GM23338 (cell line): ENCODE data around the gene DNASE2. TPM values are rescaled to one million over a fixed set of nuclear protein-coding genes. Genes with fewer than 3 reads are reported as not detected.

Experiments
- ATAC-seq: fragments of 200-7000 bp; cut with Tn5 transposase; 3 replicates; pipeline ENCODE4 v1.9.1; 2020
- DNase-seq: peaks from one replicate; pipeline ENCODE4 v3.0.0-alpha.2; 2015; ENCODE audit warnings: low spot score
- H2AFZ ChIP-seq: fragments of 200-600 bp; sonication (generic); 2 replicates; pipeline ENCODE4 v1.8.0; 2016; ENCODE audit warnings: antibody characterized with exemption, mild to moderate bottlenecking, moderate library complexity
- H3F3A ChIP-seq: fragments of 200-600 bp; sonication (generic); replicated peaks from 2 replicates; pipeline ENCODE4 v1.8.0; 2017; ENCODE audit warnings: antibody characterized with exemption, mixed run types, low read depth
- H3K27ac ChIP-seq: fragments of 200-600 bp; sonication (generic); 2 replicates; pipeline ENCODE4 v1.6.1; 2016; ENCODE audit warnings: low read depth
- H3K27me3 ChIP-seq: fragments of 200-600 bp; sonication (generic); 2 replicates; pipeline ENCODE4 v1.8.0; 2016; ENCODE audit warnings: mild to moderate bottlenecking, mixed run types, moderate library complexity; ENCODE audit not compliant: insufficient read depth
- H3K36me3 ChIP-seq: fragments of 200-600 bp; sonication (generic); 2 replicates; pipeline ENCODE4 v1.8.0; 2016; ENCODE audit warnings: mild to moderate bottlenecking; ENCODE audit not compliant: insufficient read depth
- H3K4me1 ChIP-seq: fragments of 200-600 bp; sonication (generic); 2 replicates; pipeline ENCODE4 v1.8.0; 2016; ENCODE audit warnings: mild to moderate bottlenecking, moderate library complexity; ENCODE audit not compliant: insufficient read depth
- H3K4me2 ChIP-seq: fragments of 200-600 bp; sonication (generic); 2 replicates; pipeline ENCODE4 v1.7.1; 2017; ENCODE audit warnings: mixed run types
- H3K4me3 ChIP-seq: fragments of 200-600 bp; sonication (generic); 2 replicates; pipeline ENCODE4 v1.6.1; 2016; ENCODE audit warnings: mixed run types
- H3K79me2 ChIP-seq: fragments of 200-600 bp; sonication (generic); replicated peaks from 2 replicates; pipeline ENCODE4 v1.8.0; 2017; ENCODE audit warnings: mild to moderate bottlenecking; ENCODE audit not compliant: insufficient read depth
- H3K9me2 ChIP-seq: fragments of 200-600 bp; sonication (generic); 2 replicates; pipeline ENCODE4 v1.8.0; 2017; ENCODE audit not compliant: insufficient read depth
- H4K20me1 ChIP-seq: fragments of 200-600 bp; sonication (generic); replicated peaks from 2 replicates; pipeline ENCODE4 v1.8.0; 2017; ENCODE audit warnings: mild to moderate bottlenecking; ENCODE audit not compliant: insufficient read depth
- H3K27ac Mint-ChIP-seq: 2 replicates; pipeline ENCODE4 v1.8.0; 2020; ENCODE audit warnings: inconsistent platforms, mild to moderate bottlenecking, moderate library complexity, mixed read lengths
- H3K27me3 Mint-ChIP-seq: 3 replicates; pipeline ENCODE4 v1.8.0; 2022; ENCODE audit warnings: low read depth, mild to moderate bottlenecking, moderate library complexity, mixed read lengths, inconsistent platforms; ENCODE audit not compliant: insufficient read depth, poor library complexity
- H3K36me3 Mint-ChIP-seq: 3 replicates; pipeline ENCODE4 v1.8.0; 2021; ENCODE audit warnings: low read depth, mild to moderate bottlenecking, inconsistent platforms, moderate library complexity, mixed read lengths
- H3K4me1 Mint-ChIP-seq: 3 replicates; pipeline ENCODE4 v1.8.0; 2020; ENCODE audit warnings: mild to moderate bottlenecking, inconsistent platforms, mixed read lengths
- H3K4me3 Mint-ChIP-seq: 3 replicates; pipeline ENCODE4 v1.8.0; 2021; ENCODE audit warnings: moderate library complexity, mild to moderate bottlenecking, inconsistent platforms, mixed read lengths
- H3K9me3 Mint-ChIP-seq: 3 replicates; pipeline ENCODE4 v1.8.0; 2020; ENCODE audit warnings: moderate library complexity, mild to moderate bottlenecking, inconsistent platforms, mixed read lengths
- EZH2 ChIP-seq: fragments of 200-600 bp; sonication (generic); IDR thresholded peaks from one replicate; pipeline ENCODE4 v1.8.0; 2017; ENCODE audit warnings: antibody characterized with exemption, mild to moderate bottlenecking, low read depth; ENCODE audit not compliant: unreplicated experiment
- EZH2phosphoT487 ChIP-seq: fragments of 200-600 bp; sonication (generic); IDR thresholded peaks from one replicate; pipeline ENCODE4 v1.8.1; 2018; ENCODE audit warnings: antibody characterized with exemption; ENCODE audit not compliant: unreplicated experiment
- JUNB ChIP-seq: IDR thresholded peaks from one replicate; pipeline ENCODE4 v1.6.1; 2016; ENCODE audit warnings: antibody characterized with exemption; ENCODE audit not compliant: unreplicated experiment
- polyA plus RNA-seq: library from polyadenylated mRNA; unstranded; fragments of >200 nt; fragmentation: Nextera tagmentation; extraction: Ambion mirVana; gene quantifications from 2 replicates; pipeline ENCODE4 v1.2.1, GENCODE V29; 2016
- total RNA-seq: library from RNA; depleted of rRNA; stranded (reverse); fragments of >200 nt; shearing (Covaris generic); gene quantifications from 2 replicates; pipeline ENCODE4 v1.2.3, GENCODE V29; 2014
- TF ChIP-seq, protein P1 (sequence below): fragments of 250-450 bp; sonication (Bioruptor Pico); IDR thresholded peaks from 2 replicates; pipeline ENCODE4 v1.5.0; 2020; ENCODE audit warnings: mild to moderate bottlenecking, moderate library complexity
- TF ChIP-seq, protein P2 (sequence below): IDR thresholded peaks from one replicate; pipeline ENCODE4 v1.6.1; 2018; ENCODE audit warnings: antibody characterized with exemption; ENCODE audit not compliant: unreplicated experiment

The DNASE2 gene
- total and polyA plus RNA-seq, 2 experiments from 2014 or later: 17.4 to 35.0 TPM

DNA sequence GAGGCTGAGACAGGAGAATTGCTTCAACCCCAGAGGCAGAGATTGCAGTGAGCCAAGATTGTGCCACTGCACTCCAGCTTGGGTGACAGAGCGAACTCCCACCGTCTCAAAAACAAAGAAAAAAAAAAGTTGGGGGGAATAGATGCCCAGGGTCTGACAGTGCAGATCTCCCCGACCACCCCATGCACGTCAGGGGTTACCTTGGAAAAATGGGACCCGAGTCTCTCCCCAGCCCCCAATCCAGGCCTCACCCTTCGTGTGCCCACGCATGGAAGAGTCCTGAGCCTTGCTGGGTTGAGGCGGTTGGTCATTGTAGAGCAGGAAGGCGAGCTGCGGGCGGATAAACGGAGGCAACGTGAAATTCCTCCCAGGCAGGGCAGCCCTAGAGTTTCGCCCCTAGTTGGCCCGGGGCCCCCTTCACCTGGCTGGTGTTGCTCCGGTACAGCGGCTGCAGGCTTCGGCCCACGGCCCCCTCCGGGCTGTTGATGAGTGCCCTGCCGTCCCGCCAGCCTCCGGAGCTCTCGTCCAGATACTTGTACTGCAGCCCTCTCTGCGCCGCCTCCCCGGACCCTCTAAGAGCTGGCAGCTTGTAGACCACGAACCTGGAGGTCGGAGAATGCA lies 588 bp downstream of the DNASE2 start (continued):
- TF ChIP-seq, protein P1, sequence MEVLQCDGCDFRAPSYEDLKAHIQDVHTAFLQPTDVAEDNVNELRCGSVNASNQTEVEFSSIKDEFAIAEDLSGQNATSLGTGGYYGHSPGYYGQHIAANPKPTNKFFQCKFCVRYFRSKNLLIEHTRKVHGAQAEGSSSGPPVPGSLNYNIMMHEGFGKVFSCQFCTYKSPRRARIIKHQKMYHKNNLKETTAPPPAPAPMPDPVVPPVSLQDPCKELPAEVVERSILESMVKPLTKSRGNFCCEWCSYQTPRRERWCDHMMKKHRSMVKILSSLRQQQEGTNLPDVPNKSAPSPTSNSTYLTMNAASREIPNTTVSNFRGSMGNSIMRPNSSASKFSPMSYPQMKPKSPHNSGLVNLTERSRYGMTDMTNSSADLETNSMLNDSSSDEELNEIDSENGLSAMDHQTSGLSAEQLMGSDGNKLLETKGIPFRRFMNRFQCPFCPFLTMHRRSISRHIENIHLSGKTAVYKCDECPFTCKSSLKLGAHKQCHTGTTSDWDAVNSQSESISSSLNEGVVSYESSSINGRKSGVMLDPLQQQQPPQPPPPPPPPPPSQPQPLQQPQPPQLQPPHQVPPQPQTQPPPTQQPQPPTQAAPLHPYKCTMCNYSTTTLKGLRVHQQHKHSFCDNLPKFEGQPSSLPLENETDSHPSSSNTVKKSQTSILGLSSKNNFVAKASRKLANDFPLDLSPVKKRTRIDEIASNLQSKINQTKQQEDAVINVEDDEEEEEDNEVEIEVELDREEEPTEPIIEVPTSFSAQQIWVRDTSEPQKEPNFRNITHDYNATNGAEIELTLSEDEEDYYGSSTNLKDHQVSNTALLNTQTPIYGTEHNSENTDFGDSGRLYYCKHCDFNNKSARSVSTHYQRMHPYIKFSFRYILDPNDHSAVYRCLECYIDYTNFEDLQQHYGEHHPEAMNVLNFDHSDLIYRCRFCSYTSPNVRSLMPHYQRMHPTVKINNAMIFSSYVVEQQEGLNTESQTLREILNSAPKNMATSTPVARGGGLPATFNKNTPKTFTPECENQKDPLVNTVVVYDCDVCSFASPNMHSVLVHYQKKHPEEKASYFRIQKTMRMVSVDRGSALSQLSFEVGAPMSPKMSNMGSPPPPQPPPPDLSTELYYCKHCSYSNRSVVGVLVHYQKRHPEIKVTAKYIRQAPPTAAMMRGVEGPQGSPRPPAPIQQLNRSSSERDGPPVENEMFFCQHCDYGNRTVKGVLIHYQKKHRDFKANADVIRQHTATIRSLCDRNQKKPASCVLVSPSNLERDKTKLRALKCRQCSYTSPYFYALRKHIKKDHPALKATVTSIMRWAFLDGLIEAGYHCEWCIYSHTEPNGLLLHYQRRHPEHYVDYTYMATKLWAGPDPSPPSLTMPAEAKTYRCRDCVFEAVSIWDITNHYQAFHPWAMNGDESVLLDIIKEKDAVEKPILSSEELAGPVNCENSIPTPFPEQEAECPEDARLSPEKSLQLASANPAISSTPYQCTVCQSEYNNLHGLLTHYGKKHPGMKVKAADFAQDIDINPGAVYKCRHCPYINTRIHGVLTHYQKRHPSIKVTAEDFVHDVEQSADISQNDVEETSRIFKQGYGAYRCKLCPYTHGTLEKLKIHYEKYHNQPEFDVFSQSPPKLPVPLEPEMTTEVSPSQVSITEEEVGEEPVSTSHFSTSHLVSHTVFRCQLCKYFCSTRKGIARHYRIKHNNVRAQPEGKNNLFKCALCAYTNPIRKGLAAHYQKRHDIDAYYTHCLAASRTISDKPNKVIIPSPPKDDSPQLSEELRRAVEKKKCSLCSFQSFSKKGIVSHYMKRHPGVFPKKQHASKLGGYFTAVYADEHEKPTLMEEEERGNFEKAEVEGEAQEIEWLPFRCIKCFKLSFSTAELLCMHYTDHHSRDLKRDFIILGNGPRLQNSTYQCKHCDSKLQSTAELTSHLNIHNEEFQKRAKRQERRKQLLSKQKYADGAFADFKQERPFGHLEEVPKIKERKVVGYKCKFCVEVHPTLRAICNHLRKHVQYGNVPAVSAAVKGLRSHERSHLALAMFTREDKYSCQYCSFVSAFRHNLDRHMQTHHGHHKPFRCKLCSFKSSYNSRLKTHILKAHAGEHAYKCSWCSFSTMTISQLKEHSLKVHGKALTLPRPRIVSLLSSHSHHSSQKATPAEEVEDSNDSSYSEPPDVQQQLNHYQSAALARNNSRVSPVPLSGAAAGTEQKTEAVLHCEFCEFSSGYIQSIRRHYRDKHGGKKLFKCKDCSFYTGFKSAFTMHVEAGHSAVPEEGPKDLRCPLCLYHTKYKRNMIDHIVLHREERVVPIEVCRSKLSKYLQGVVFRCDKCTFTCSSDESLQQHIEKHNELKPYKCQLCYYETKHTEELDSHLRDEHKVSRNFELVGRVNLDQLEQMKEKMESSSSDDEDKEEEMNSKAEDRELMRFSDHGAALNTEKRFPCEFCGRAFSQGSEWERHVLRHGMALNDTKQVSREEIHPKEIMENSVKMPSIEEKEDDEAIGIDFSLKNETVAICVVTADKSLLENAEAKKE: no peak
- TF ChIP-seq JUNB: no peak

DNA sequence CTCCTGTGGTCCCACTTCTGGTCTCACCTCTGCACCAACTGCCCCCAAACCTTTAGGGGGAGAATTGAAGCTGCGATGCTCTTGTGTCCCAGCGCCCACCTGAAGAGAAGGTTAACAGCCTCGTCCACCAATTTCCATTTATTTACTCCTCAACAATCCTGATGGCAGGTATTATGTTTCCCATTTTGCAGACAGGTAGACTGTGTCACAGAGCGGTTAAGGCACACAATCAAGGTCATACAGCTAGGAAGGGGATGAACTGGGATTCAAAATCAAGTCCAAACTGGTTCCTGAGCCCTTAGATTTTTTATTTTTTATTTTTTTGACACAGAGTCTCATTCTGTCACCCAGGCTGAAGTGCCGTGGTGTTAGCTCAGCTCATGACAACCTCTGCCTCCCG lies 6.2 kb downstream of the DNASE2 start:
- H3K4me2 ChIP-seq: no peak overlapping the region
- no peak overlapping the region; the same call in 2 of the 3 replicates for H3K4me3 Mint-ChIP-seq
- H3K9me3 Mint-ChIP-seq: peaks cover 13% of the 10 kb centered on the region
- H3K27ac Mint-ChIP-seq: no peak overlapping the region
- H3F3A ChIP-seq: peaks cover 8% of the 10 kb centered on the region
- ATAC-seq (no peak), DNase-seq (no peak)
- H4K20me1 ChIP-seq: no peaks in the 10 kb centered on the region
- H3K27ac ChIP-seq: no peak overlapping the region
- H3K4me3 ChIP-seq: no peak overlapping the region
- H3K36me3 Mint-ChIP-seq: peaks cover 55% of the 10 kb centered on the region
- no peaks in the 10 kb centered on the region for H3K36me3 ChIP-seq
- no peaks in the 10 kb centered on the region for H3K9me2 ChIP-seq
- H3K27me3 ChIP-seq: peaks cover under 1% of the 10 kb centered on the region; the same call in 1 of the 2 replicates
- H3K4me1 Mint-ChIP-seq: peaks cover 1% of the 10 kb centered on the region; the same call in 1 of the 3 replicates
- no peak overlapping the region for H2AFZ ChIP-seq
- no peaks in the 10 kb centered on the region for H3K4me1 ChIP-seq
- H3K27me3 Mint-ChIP-seq: peaks cover 7% of the 10 kb centered on the region
- H3K79me2 ChIP-seq: no peaks in the 10 kb centered on the region
- TF ChIP-seq EZH2phosphoT487 (no peak), EZH2 (no peak)
- TF ChIP-seq, protein P2, sequence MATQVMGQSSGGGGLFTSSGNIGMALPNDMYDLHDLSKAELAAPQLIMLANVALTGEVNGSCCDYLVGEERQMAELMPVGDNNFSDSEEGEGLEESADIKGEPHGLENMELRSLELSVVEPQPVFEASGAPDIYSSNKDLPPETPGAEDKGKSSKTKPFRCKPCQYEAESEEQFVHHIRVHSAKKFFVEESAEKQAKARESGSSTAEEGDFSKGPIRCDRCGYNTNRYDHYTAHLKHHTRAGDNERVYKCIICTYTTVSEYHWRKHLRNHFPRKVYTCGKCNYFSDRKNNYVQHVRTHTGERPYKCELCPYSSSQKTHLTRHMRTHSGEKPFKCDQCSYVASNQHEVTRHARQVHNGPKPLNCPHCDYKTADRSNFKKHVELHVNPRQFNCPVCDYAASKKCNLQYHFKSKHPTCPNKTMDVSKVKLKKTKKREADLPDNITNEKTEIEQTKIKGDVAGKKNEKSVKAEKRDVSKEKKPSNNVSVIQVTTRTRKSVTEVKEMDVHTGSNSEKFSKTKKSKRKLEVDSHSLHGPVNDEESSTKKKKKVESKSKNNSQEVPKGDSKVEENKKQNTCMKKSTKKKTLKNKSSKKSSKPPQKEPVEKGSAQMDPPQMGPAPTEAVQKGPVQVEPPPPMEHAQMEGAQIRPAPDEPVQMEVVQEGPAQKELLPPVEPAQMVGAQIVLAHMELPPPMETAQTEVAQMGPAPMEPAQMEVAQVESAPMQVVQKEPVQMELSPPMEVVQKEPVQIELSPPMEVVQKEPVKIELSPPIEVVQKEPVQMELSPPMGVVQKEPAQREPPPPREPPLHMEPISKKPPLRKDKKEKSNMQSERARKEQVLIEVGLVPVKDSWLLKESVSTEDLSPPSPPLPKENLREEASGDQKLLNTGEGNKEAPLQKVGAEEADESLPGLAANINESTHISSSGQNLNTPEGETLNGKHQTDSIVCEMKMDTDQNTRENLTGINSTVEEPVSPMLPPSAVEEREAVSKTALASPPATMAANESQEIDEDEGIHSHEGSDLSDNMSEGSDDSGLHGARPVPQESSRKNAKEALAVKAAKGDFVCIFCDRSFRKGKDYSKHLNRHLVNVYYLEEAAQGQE: no peak
- TF ChIP-seq, protein P1: no peak
